Measurements from ENCODE around the gene ZMYND19. TPM values are rescaled to one million over a fixed set of nuclear protein-coding genes. Genes with fewer than 3 reads are reported as not detected.
"Not testable (repeated sequence)": the region's sequence is repeated elsewhere in the genome, so short reads cannot be mapped to it uniquely, and the experiment has no call there.

The ZMYND19 gene
- total and polyA plus RNA-seq, 2 of the 8 experiments (the other 6 are each of a cell fraction or from before 2014, with no cell fraction given) = 42.4 to 58.7 TPM

GRCh38 chr9:137627406-137627805, 37.1 kb upstream of the ZMYND19 start:
- not testable (repeated sequence) for H3K27ac ChIP-seq (ENCODE audit: low read depth, low read length); H3K14ac ChIP-seq (ENCODE audit: insufficient read length); H4K91ac ChIP-seq (replicated peaks; ENCODE audit: insufficient read length, low read length); H3K27me3 ChIP-seq (replicated peaks in 1 of 4; ENCODE audit: control insufficient read depth in 3 of 4, extremely low read depth in 1 of 4, insufficient read depth in 3 of 4, low read length in 3 of 4); H2BK20ac ChIP-seq (ENCODE audit: low read length); H3K9ac ChIP-seq (replicated peaks in 1 of 4; ENCODE audit: extremely low read depth in 1 of 4, low read depth in 3 of 4, low read length in 3 of 4); H3K36me3 ChIP-seq (ENCODE audit: control insufficient read depth in 2 of 4, insufficient read depth in 4 of 4, low read length in 3 of 4); H3K18ac ChIP-seq (ENCODE audit: extremely low read depth, low read length); H3K56ac ChIP-seq (replicated peaks; ENCODE audit: insufficient read length, low read depth, low read length); H2AK5ac ChIP-seq (ENCODE audit: low read depth, low read length); H2BK5ac ChIP-seq (ENCODE audit: low read depth, low read length); H2BK12ac ChIP-seq (ENCODE audit: low read depth, low read length); H2AFZ ChIP-seq (ENCODE audit: low read length); H3K9me3 ChIP-seq (ENCODE audit: insufficient read depth in 2 of 2, low read depth in 1 of 2, low read length in 1 of 2); DNase-seq (ENCODE audit: low read depth in 1 of 2, low spot score in 2 of 2); H4K5ac ChIP-seq (ENCODE audit: insufficient read length, low read depth, low read length); H3K4ac ChIP-seq (replicated peaks; ENCODE audit: insufficient read length, low read depth, low read length); H2BK15ac ChIP-seq (ENCODE audit: low read length); H3K4me3 ChIP-seq (ENCODE audit: extremely low read depth in 1 of 4, insufficient read depth in 2 of 4, low read depth in 3 of 4, low read length in 4 of 4); H4K8ac ChIP-seq (ENCODE audit: extremely low read depth, insufficient read depth, low read length); H3K23me2 ChIP-seq (ENCODE audit: low read depth, low read length); H3K4me2 ChIP-seq (ENCODE audit: insufficient read depth in 1 of 2, low read depth in 2 of 2, low read length in 2 of 2); H2BK120ac ChIP-seq (replicated peaks; ENCODE audit: low read depth, low read length); H3K23ac ChIP-seq (ENCODE audit: insufficient read length); FAIRE-seq
- peaks cover 2 to 11% (median 5%) of the 10 kb centered on the region in 4 experiments for H3K4me1 ChIP-seq (replicated peaks in 1 of 4; ENCODE audit: control insufficient read depth in 3 of 4, insufficient read depth in 4 of 4, low read length in 3 of 4)
- ChIA-PET CTCF (ENCODE audit: partially characterized antibody) (interaction anchor here (0.8 to 1.4 kb wide), 5 partner anchors 21 to 83 kb away, joined by 3 to 6 read pairs (median 4); no protein-coding TSS in a partner anchor), POLR2A (ENCODE audit: partially characterized antibody) (interaction anchor here (1.2 to 3.0 kb wide), 6 partner anchors 8 to 31 kb away, joined by 3 to 12 read pairs (median 4); partner anchors contain the start of gene EHMT1)
- peaks cover 67 to 99% of the 10 kb centered on the region in 2 experiments for H3K79me2 ChIP-seq (ENCODE audit: control insufficient read depth in 1 of 2, insufficient read depth in 2 of 2, low read length in 2 of 2)
- WGBS, 2 experiments (ENCODE audit: extremely low coverage in 1 of 2, insufficient coverage in 1 of 2, insufficient read length in 1 of 2, insufficient replicate concordance in 2 of 2, low coverage in 1 of 2, low lambda C conversion rate in 2 of 2, missing lambda C conversion rate in 1 of 2) = 89% methylated on average over 10 of the region's 14 CpGs; no CpG with 5 or more reads in 1 of the 2 experiments
- peaks cover 20% of the 10 kb centered on the region for H3K79me1 ChIP-seq (ENCODE audit: low read depth, low read length)
- peaks cover 17 to 25% of the 10 kb centered on the region in 2 experiments for H4K20me1 ChIP-seq (replicated peaks in 1 of 2; ENCODE audit: control insufficient read depth in 1 of 2, insufficient read depth in 2 of 2, low read length in 2 of 2)

All from H1 (cell line).